Testis (tissue), 3 donors: Measurements from ENCODE around the gene CLNK. TPM values are rescaled to one million over a fixed set of nuclear protein-coding genes. Genes with fewer than 3 reads are reported as not detected.

Source experiments
- DNase-seq: peaks from one replicate; pipeline ENCODE4 v3.0.0-alpha.2; 2019
- H3K27ac ChIP-seq, 2 donors: fragments of 200-600 bp; sonication (generic); one replicate each; pipeline ENCODE4 v1.5.1; 2019
- H3K27me3 ChIP-seq: fragments of 200-600 bp; sonication (generic); one replicate; pipeline ENCODE4 v1.5.1; 2019
- H3K36me3 ChIP-seq: fragments of 200-600 bp; sonication (generic); one replicate; pipeline ENCODE4 v1.5.1; 2017; ENCODE audit warnings: low read depth; ENCODE audit errors: missing control alignments
- H3K4me1 ChIP-seq: fragments of 200-600 bp; sonication (generic); one replicate; pipeline ENCODE4 v1.5.1; 2019
- H3K4me3 ChIP-seq, 2 donors: fragments of 200-600 bp; sonication (generic); one replicate each; pipeline ENCODE4 v1.5.1; 2017 to 2019
- H3K9me3 ChIP-seq: fragments of 200-600 bp; sonication (generic); one replicate; pipeline ENCODE4 v1.5.1; 2017
- POLR2A ChIP-seq: fragments of 450-650 bp; IDR thresholded peaks from one replicate; pipeline ENCODE4 v1.6.1; 2017; ENCODE audit warnings: antibody characterized with exemption, mild to moderate bottlenecking, moderate library complexity
- WGBS, 2 donors: methylation state at CpG; one replicate each; pipeline ENCODE4 v1.1.5; 2018; 5-methylcytosine and 5-hydroxymethylcytosine counted together
- intact Hi-C: fragments of 100-400 bp; cut with DNase I; formaldehyde crosslinking; loops from one replicate; pipeline ENCODE4 v1.15.1; 2023; ENCODE audit warnings: low total_unique reads
- polyA plus RNA-seq: library from polyadenylated mRNA; stranded (reverse); fragments of 350-450 nt; fragmentation: Illumina TruSeq; extraction: RNeasy Lipid Tissue Mini Kit (QIAGEN cat#74804); gene quantifications from one replicate; pipeline ENCODE4 v1.2.3, GENCODE V29; 2014; ENCODE audit warnings: low read depth, low replicate concordance; ENCODE audit not compliant: insufficient read depth
- total RNA-seq, 2 donors: library from RNA; depleted of rRNA; stranded (reverse); fragments of >200 nt; gene quantifications; one replicate each; pipeline ENCODE4 v1.2.3, GENCODE V29; 2016
- TF ChIP-seq, protein P1 (sequence below), 3 experiments: fragments of 450-650 bp in 2 of 3; fragments of 200-600 bp in 1 of 3; sonication (generic) in 1 of 3; IDR thresholded peaks; one replicate each; pipeline ENCODE4 v1.5.1; 2016 to 2019; ENCODE audit warnings: antibody characterized with exemption in 3 of 3, mild to moderate bottlenecking in 2 of 3, moderate library complexity in 1 of 3

CLNK gene
- total and polyA plus RNA-seq, 3 donors from 2014 or later: 0.12 to 0.94 TPM; not detected in 1

DNA sequence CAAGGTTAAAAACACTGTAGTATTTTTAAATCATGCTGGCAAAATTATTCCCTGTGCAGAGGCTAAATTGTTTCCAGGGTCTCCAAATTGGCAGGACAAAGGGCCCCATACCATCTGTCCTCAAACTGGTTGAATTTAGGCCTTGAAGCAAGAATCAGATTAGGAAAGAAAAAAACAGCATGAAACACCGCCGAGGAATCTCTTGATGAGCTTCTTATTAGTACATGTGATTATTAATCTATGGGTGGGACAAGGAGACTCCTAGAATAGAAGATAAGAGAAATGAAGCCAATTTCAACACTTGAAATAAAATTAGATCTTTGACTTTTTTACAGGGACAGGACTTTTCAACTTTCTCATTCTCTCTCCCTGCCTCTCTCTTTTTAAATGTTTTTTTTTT, 7.1 kb upstream of the CLNK start:
- TF ChIP-seq POLR2A: no peak
- TF ChIP-seq, protein P1, sequence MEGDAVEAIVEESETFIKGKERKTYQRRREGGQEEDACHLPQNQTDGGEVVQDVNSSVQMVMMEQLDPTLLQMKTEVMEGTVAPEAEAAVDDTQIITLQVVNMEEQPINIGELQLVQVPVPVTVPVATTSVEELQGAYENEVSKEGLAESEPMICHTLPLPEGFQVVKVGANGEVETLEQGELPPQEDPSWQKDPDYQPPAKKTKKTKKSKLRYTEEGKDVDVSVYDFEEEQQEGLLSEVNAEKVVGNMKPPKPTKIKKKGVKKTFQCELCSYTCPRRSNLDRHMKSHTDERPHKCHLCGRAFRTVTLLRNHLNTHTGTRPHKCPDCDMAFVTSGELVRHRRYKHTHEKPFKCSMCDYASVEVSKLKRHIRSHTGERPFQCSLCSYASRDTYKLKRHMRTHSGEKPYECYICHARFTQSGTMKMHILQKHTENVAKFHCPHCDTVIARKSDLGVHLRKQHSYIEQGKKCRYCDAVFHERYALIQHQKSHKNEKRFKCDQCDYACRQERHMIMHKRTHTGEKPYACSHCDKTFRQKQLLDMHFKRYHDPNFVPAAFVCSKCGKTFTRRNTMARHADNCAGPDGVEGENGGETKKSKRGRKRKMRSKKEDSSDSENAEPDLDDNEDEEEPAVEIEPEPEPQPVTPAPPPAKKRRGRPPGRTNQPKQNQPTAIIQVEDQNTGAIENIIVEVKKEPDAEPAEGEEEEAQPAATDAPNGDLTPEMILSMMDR (IDR thresholded peaks at IDR 0.05): no peak
- WGBS, 2 donors: 17 to 40% methylated on average over 2 of the region's 2 CpGs

DNA sequence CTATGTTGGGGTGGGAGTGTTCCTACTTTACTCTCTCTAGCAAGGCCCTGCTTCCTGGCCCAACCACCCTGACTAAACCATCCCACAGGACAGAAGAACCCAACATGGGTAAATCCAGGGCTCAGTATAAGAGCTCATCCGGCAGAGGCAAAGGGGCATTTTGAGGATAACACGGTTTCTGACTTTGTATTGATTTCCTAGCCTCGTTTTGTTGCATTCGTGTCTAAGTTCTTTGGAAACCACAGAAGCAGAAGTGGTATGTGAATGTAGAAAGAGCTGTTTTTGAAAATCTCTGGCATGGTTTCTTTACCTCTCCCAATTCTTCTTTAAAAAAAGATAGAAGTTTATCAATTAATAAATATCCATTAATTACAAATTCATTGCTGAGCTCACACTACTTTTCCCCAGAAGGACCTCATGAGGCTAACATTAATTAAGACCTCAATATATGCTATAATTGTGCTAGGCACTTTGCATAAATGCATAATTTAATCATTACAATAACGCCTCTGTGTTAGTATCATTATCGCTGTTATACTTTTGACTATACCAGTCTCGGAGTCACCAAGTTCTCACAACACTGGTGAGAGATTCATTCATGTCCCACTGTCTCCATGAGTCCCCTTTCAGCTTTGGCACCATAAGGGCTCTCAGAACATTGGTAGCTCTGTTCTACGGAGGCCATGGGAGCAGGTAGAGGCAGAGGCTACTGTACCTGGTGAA, 5.8 kb upstream of the CLNK start:
- DNase-seq: no peak
- Histone ChIP-seq H3K4me1 (peaks cover 19% of the 10 kb centered on the region), H3K27me3 (no peaks in the 10 kb centered on the region), H3K36me3 (no peaks in the 10 kb centered on the region), H3K4me3 (no peak overlapping the region), H3K9me3 (no peaks in the 10 kb centered on the region), H3K27ac (no peak overlapping the region)
- WGBS, 2 donors: 89 to 95% methylated on average over 8 of the region's 8 CpGs
- no peak for TF ChIP-seq POLR2A
- TF ChIP-seq, protein P1 (IDR thresholded peaks at IDR 0.05): no peak
- intact Hi-C loops: no loop called here

More for the DNA sequence above, 7.1 kb upstream of the CLNK start:
- Histone ChIP-seq H3K27me3 (no peaks in the 10 kb centered on the region), H3K4me3 (no peak overlapping the region), H3K4me1 (peaks cover 22% of the 10 kb centered on the region), H3K36me3 (no peaks in the 10 kb centered on the region), H3K27ac (peak overlapping the region; percentile 47 to 65), H3K9me3 (no peaks in the 10 kb centered on the region)
- DNase-seq: no peak
- intact Hi-C loops: no loop called here

DNA sequence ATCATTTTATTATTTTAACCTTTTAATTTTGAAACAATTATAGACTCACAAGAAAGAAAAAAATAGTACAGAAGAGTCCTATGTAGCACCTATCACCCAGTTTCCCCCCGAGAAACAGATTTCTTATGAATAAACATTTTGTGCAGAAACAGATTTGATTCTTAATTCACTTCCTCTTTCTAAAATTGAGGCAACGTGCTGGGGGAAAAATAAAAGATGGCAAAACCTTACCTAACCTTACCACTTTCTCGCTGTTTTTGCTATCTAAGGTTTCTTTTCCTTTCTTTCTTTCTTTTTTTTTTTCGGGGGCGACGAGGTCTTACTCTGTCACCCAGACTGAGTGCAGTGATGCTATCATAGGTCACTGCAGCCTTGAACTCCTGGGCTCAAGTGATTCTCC, 4.3 kb upstream of the CLNK start:
- no peaks in the 10 kb centered on the region for H3K9me3 ChIP-seq

DNA sequence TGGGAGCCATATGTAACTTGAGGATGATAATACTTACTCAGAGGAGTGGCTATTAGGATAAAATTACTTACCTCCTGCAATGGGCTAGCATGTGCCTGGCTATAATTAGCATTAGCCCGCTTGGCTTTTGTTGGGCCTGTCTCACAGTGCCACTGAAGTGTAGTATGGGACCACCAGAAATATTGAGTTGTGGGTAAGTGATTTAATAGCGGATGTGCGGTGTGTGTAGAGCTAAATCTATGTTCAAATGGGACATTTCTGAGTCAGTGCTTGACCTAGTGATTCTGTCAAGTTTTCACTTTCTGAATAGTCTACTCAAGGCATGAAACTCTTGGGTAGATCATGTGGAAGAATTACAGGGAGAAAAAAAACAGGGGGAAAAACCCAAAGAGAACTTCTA, 3.5 kb upstream of the CLNK start:
- no peak for TF ChIP-seq POLR2A
- TF ChIP-seq, protein P1 (IDR thresholded peaks at IDR 0.05): no peak
- no peak overlapping the region for H3K4me3 ChIP-seq
- intact Hi-C loops: no loop called here
- no peak for DNase-seq
- H3K27ac ChIP-seq: no peak overlapping the region
- 81 to 99% methylated on average over 3 of the region's 3 CpGs for WGBS, 2 donors
- H3K4me1 ChIP-seq: peaks cover 10% of the 10 kb centered on the region
- no peaks in the 10 kb centered on the region for H3K27me3 ChIP-seq
- no peaks in the 10 kb centered on the region for H3K36me3 ChIP-seq
- no peaks in the 10 kb centered on the region for H3K9me3 ChIP-seq

More for the DNA sequence above, 4.3 kb upstream of the CLNK start:
- Histone ChIP-seq H3K36me3 (no peaks in the 10 kb centered on the region), H3K4me3 (no peak overlapping the region), H3K27me3 (no peaks in the 10 kb centered on the region), H3K4me1 (peaks cover 10% of the 10 kb centered on the region), H3K27ac (no peak overlapping the region)
- DNase-seq: no peak
- no peak for TF ChIP-seq POLR2A
- TF ChIP-seq, protein P1 (IDR thresholded peaks at IDR 0.05): no peak
- intact Hi-C loops: no loop called here
- WGBS, 2 donors: 61 to 75% methylated on average over 6 of the region's 6 CpGs

DNA sequence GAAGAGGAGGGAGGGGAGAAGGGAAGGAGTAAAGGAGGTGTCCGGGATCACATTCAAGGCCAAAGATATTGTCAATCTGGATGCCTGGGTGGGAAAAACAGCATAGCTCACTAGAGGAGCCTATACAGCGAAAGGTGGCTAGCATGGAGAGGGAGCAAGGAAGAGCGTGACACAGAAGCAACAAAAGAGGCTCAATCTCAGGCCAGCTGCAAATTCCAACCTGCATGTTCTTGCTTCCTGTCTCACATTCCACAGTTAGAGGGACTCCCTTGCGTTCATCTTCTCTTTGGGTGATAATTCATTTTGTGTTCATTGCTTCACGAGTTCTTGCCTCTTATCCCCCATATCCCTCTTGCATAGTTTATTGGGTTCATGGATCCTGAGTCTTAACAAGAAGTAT, 3.0 kb upstream of the CLNK start:
- Histone ChIP-seq H3K4me1 (peaks cover 9% of the 10 kb centered on the region), H3K9me3 (no peaks in the 10 kb centered on the region), H3K36me3 (no peaks in the 10 kb centered on the region), H3K27me3 (no peaks in the 10 kb centered on the region), H3K27ac (no peak overlapping the region), H3K4me3 (no peak overlapping the region)
- DNase-seq: no peak
- WGBS, 2 donors: 68% methylated on average over 5 of the region's 5 CpGs
- intact Hi-C loops: no loop called here
- TF ChIP-seq, protein P1 (IDR thresholded peaks at IDR 0.05): no peak
- no peak for TF ChIP-seq POLR2A
